Right cardiac atrium (tissue), 5 donors: Measurements from ENCODE around the gene PPA1. TPM values are rescaled to one million over a fixed set of nuclear protein-coding genes. Genes with fewer than 3 reads are reported as not detected.
"Not testable (repeated sequence)": the region's sequence is repeated elsewhere in the genome, so short reads cannot be mapped to it uniquely, and the experiment has no call there.

Experiments
- ATAC-seq, 2 donors: fragments of 200-7000 bp; cut with Tn5 transposase; one replicate each; pipeline versions ENCODE4 v1.8.0 to v1.9.1; 2020; ENCODE audit warnings: moderate library complexity in 2 of 2, mild to moderate bottlenecking in 1 of 2
- DNase-seq, 3 donors: peaks; one replicate each; pipeline ENCODE4 v3.0.0-alpha.2; 2020
- H3K27ac ChIP-seq: one replicate; pipeline ENCODE4 v1.5.1; 2013; ENCODE audit warnings: mild to moderate bottlenecking, low read length, control low read depth, moderate library complexity
- H3K27me3 ChIP-seq: one replicate; pipeline ENCODE4 v1.6.1; 2013; ENCODE audit not compliant: control insufficient read depth, insufficient read depth
- H3K4me1 ChIP-seq: one replicate; pipeline ENCODE4 v1.6.1; 2013; ENCODE audit warnings: low read length; ENCODE audit not compliant: control insufficient read depth, insufficient read depth
- H3K4me3 ChIP-seq: one replicate; pipeline ENCODE4 v1.5.1; 2013; ENCODE audit warnings: low read length, control low read depth
- H3K9me3 ChIP-seq: one replicate; pipeline ENCODE4 v1.6.1; 2013; ENCODE audit warnings: low read length; ENCODE audit not compliant: control insufficient read depth
- WGBS: extraction: QIAGEN DNeasy Blood & Tissue Kit; methylation state at CpG from one replicate; pipeline ENCODE4 v1.1.7; 2013; 5-methylcytosine and 5-hydroxymethylcytosine counted together
- intact Hi-C, 4 donors: fragments of 100-400 bp; cut with DNase I; formaldehyde crosslinking; loops; one replicate each; pipeline versions ENCODE4 v1.11.0 to v1.14.0; 2022 to 2023
- polyA plus RNA-seq: library from polyadenylated mRNA; stranded (reverse); fragments of 200-250 nt; gene quantifications from one replicate; pipeline ENCODE4 v1.2.3, GENCODE V29; 2013
- total RNA-seq, 4 donors: library from RNA; stranded (reverse); fragmentation: NEBNext Ultra II Directional; extraction: Animal tissue kit (Norgen Biotek cat#: 25700); gene quantifications; one replicate each; pipeline ENCODE4 v1.2.1, GENCODE V29; 2021
- donor health status: healthy with polysubstance abuse.
- donor health status: DM: no; HTN: yes; CAD: no.
- donor health status: DM: no; HTN: no; CAD: no.
- donor health status: DM: no; HTN: yes; CAD: no; lungs with severe emphysema.
- donor health status: DM: yes; HTN: yes; CAD: no.

PPA1 gene
- total and polyA plus RNA-seq, 5 donors: 40.7 to 99.2 (median 68.8) TPM

- no peak overlapping the region for H3K27ac ChIP-seq
- 48% methylated on average over 3 of the region's 3 CpGs for WGBS
- no peaks in the 10 kb centered on the region for H3K9me3 ChIP-seq
- no peak for DNase-seq
- no peaks in the 10 kb centered on the region for H3K4me1 ChIP-seq
- intact Hi-C loops: no loop called here
- H3K4me3 ChIP-seq: no peak overlapping the region
- H3K27me3 ChIP-seq: no peaks in the 10 kb centered on the region
- peak in 1 of 2 donors; percentile 23 for ATAC-seq
Observed at GRCh38 chr10:70164163-70164562, 69.1 kb downstream of the PPA1 start.

DNA sequence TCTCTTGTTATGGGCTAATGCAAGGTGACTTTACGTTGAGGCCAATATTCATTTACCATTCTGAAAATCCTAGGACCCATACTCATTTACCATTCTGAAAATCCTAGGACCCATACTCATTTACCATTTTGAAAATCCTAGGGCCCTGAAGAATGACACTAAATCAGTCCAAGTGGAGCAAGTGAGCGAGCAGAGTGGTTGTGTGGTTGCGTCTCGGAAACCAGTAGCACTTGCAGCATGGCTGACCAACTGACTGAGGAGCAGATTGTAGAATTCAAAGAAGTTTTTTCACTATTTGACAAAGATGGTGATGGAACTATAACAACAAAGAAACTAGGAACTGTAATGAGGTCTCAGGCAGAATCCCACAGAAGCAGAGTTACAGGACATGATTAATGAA lies 69.8 kb downstream of the PPA1 start:
- Histone ChIP-seq H3K27ac (no peak overlapping the region), H3K4me1 (no peaks in the 10 kb centered on the region)

DNA sequence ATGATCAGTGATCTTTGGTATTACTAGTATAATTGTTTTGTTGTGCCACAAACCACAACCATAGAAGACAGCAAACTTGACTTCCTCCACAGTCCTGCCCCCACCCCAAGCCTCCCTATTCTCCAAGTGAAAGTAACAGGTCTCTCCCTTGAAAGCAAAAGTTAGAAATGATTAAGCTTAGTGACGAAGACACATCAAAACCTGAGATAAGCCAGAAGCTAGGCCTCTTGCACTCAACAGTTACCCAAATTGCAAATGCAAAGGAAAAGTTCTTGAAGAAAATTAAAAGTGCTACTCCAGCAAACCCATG lies 70.4 kb downstream of the PPA1 start:
- Histone ChIP-seq H3K4me3 (no peak overlapping the region), H3K9me3 (no peaks in the 10 kb centered on the region), H3K4me1 (no peaks in the 10 kb centered on the region), H3K27ac (no peak overlapping the region), H3K27me3 (no peaks in the 10 kb centered on the region)
- intact Hi-C loops: no loop called here
- 27% methylated on average over 1 of the region's 1 CpG for WGBS
- no peak for ATAC-seq
- DNase-seq: no peak

More for the DNA sequence above, 69.8 kb downstream of the PPA1 start:
- WGBS: 95% methylated on average over 4 of the region's 4 CpGs
- intact Hi-C loops: no loop called here
- Histone ChIP-seq H3K27me3 (no peaks in the 10 kb centered on the region), H3K9me3 (no peaks in the 10 kb centered on the region), H3K4me3 (no peak overlapping the region)
- DNase-seq: no peak
- ATAC-seq: no peak

DNA sequence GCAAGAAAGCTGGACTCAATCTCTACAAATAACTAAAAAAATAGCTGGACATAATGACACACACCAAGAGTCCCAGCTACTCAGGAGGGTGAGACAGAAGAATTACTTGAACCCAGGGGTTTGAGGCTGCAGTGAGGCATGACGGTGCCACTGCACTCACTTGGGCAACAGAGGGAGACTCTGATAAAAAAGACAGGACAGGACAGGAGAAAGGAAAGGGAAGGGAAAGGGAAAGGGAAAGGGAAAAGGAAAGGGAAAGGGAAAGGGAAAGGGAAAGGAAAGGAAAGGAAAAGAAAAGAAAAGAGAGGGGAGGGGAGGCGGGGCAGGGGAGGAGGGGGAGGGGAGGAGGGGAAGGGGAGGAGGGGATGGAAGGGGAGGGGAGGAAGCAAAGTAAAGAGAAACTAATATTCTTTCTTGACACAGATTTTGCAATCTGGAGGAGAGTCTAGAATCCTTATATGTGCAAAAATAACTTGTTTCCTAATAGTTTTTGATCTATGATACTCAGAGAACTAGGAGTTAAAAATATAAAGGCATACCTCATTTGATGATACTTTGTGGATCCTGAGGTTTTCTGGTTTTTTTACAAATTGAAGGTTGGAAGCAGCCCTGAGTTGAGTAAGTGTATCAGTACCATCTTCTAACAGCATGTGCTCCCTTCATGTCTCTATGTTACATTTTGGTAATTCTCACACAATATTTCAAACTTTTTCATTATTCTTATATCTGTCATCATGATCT lies 70.9 kb downstream of the PPA1 start:
- H3K4me3 ChIP-seq: no peak overlapping the region
- H3K27me3 ChIP-seq: no peaks in the 10 kb centered on the region
- no peak for ATAC-seq
- no peak overlapping the region for H3K27ac ChIP-seq
- 74% methylated on average over 1 of the region's 2 CpGs for WGBS
- no peaks in the 10 kb centered on the region for H3K4me1 ChIP-seq
- H3K9me3 ChIP-seq: no peaks in the 10 kb centered on the region
- intact Hi-C loops: no loop called here
- DNase-seq: no peak

GRCh38 chr10:70160798-70161197 lies 72.4 kb downstream of the PPA1 start:
- Histone ChIP-seq H3K27ac (no peak overlapping the region), H3K9me3 (no peaks in the 10 kb centered on the region), H3K4me1 (no peaks in the 10 kb centered on the region), H3K4me3 (no peak overlapping the region), H3K27me3 (no peaks in the 10 kb centered on the region)
- ATAC-seq: no peak
- 61% methylated on average over 1 of the region's 1 CpG for WGBS
- intact Hi-C loops: no loop called here
- no peak for DNase-seq

DNA sequence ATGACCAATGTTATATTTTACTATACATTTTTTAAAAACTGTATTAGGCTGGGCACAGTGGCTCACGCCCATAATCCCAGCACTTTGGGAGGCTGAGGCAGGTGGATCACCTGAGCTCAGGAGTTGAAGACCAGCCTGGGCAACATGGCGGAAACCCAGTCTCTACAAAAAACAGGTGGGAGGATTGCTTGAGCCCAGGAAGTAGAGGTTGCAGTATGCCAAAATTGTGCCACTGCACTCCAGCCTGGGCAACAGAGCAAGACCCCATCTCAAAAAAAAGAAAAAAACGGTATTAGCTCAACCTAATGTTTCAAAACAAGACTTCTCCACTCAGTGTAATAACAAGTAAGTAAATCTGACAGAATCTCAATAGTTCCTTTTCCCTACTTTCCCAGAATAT lies 73.9 kb downstream of the PPA1 start:
- H3K27me3 ChIP-seq, ATAC-seq, H3K4me3 ChIP-seq, H3K27ac ChIP-seq, intact Hi-C loops, H3K4me1 ChIP-seq, DNase-seq, H3K9me3 ChIP-seq: not testable (repeated sequence)
- 27% methylated on average over 3 of the region's 3 CpGs for WGBS

- Histone ChIP-seq H3K4me3 (no peak overlapping the region), H3K27me3 (no peaks in the 10 kb centered on the region), H3K9me3 (no peaks in the 10 kb centered on the region), H3K27ac (no peak overlapping the region), H3K4me1 (no peaks in the 10 kb centered on the region)
- ATAC-seq: peak; percentile 63 to 73
- WGBS: 32% methylated on average over 2 of the region's 2 CpGs
- no peak for DNase-seq
- intact Hi-C loops: no loop called here
Observed at GRCh38 chr10:70158113-70158512, 75.1 kb downstream of the PPA1 start.

DNA sequence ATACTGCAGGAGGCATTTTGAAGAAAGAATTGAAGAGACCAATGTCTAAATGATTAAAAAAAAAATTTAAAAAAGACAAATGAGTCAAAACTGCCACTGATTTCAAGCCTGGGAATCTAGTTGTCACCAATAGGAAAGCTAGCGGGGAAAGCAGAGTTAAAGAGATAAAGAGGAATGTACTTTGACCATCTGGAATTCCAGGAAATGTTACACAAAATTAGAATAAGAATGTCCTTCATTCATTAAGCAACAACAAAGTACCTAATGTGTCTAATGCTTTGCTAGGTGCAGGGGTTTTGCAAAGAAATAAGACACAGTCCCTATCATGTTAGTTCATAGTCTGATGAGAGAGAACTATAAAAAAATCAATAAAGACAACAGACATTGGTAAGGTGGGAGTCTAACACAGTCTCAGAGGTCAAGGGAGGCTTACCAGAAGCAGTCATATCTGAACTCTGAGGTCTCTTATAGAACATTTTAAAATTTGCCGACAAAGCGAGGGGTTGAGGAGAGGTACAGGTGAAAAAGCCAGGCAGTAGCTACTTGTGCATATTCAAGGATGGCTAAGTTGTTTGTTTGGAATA lies 77.9 kb downstream of the PPA1 start:
- ATAC-seq: no peak
- DNase-seq: no peak
- no peaks in the 10 kb centered on the region for H3K27me3 ChIP-seq
- H3K4me3 ChIP-seq: no peak overlapping the region
- 62% methylated on average over 3 of the region's 3 CpGs for WGBS
- H3K9me3 ChIP-seq: no peaks in the 10 kb centered on the region
- intact Hi-C loops: no loop called here
- no peak overlapping the region for H3K27ac ChIP-seq
- H3K4me1 ChIP-seq: no peaks in the 10 kb centered on the region

Other genes starting within 250 kb of the PPA1 start
- gene MACROH2A2, start 180.6 kb downstream of the PPA1 start, total RNA-seq: 10 to 100 TPM; 13.6 to 14.7 (median 14.2) TPM
- gene MACROH2A2, start 180.6 kb downstream of the PPA1 start, polyA plus RNA-seq: 11.5 TPM
- 10 to 100 TPM in 2 of 4 donors, 1 to 10 TPM in 2; 8.5 to 14.0 (median 9.7) TPM for gene AIFM2, start 100.6 kb downstream of the PPA1 start, total RNA-seq
- 11.4 TPM for gene AIFM2, start 100.6 kb downstream of the PPA1 start, polyA plus RNA-seq
- 1 to 10 TPM; 4.3 to 6.4 (median 5.0) TPM for gene TYSND1, start 86.7 kb downstream of the PPA1 start, total RNA-seq
- 3.9 TPM for gene TYSND1, start 86.7 kb downstream of the PPA1 start, polyA plus RNA-seq
- 100 to 1,000 TPM in 2 of 4 donors, 10 to 100 TPM in 2; 89.2 to 147 (median 98.9) TPM for gene SAR1A, start 62.9 kb downstream of the PPA1 start, total RNA-seq
- gene SAR1A, start 62.9 kb downstream of the PPA1 start, polyA plus RNA-seq: 39.8 TPM
- gene NPFFR1, start 50.6 kb upstream of the PPA1 start, total RNA-seq: under 1 TPM in 1 of 4 donors, not detected in 3; 0.03 TPM
- 0.02 TPM for gene NPFFR1, start 50.6 kb upstream of the PPA1 start, polyA plus RNA-seq
- gene LRRC20, start 149.2 kb upstream of the PPA1 start, total RNA-seq: 10 to 100 TPM; 17.7 to 46.4 (median 37.0) TPM
- gene LRRC20, start 149.2 kb upstream of the PPA1 start, polyA plus RNA-seq: 33.4 TPM
- 10 to 100 TPM; 69.7 to 91.1 (median 78.0) TPM for gene EIF4EBP2, start 170.7 kb upstream of the PPA1 start, total RNA-seq
- 29.6 TPM for gene EIF4EBP2, start 170.7 kb upstream of the PPA1 start, polyA plus RNA-seq
- gene NODAL, start 208.3 kb upstream of the PPA1 start, total RNA-seq: not detected
- not detected for gene NODAL, start 208.3 kb upstream of the PPA1 start, polyA plus RNA-seq
- 1 to 10 TPM; 4.3 to 7.7 (median 5.7) TPM for gene PALD1, start 245.3 kb upstream of the PPA1 start, total RNA-seq
- 2.8 TPM for gene PALD1, start 245.3 kb upstream of the PPA1 start, polyA plus RNA-seq